Activated T-helper 1 cell treated with anti-CD3 and anti-CD28 coated beads, Interleukin-12 subunit alpha, Interleukin-12 subunit beta, Interleukin-2, Interleukin-4 antibody, amounts not matched to agents 30 ng/mL and 10 ng/mL and 1 ng/mL, durations not matched to agents 14 hours and 24 hours and 36 hours (primary cell): ENCODE measurements around the gene MSANTD4. TPM values are rescaled to one million over a fixed set of nuclear protein-coding genes. Genes with fewer than 3 reads are reported as not detected.
"Not testable (repeated sequence)": the region's sequence is repeated elsewhere in the genome, so short reads cannot be mapped to it uniquely, and the experiment has no call there.

Experiments used
- DNase-seq: peaks from one replicate; pipeline ENCODE4 v3.0.0; 2021; ENCODE audit warnings: low spot score
- H3K27ac Mint-ChIP-seq: one replicate; pipeline ENCODE4 v1.8.0; 2021; ENCODE audit warnings: mild to moderate bottlenecking, mixed read lengths
- H3K27me3 Mint-ChIP-seq: one replicate; pipeline ENCODE4 v1.8.0; 2022; ENCODE audit warnings: mild to moderate bottlenecking, moderate library complexity, mixed read lengths; ENCODE audit not compliant: insufficient read depth
- H3K36me3 Mint-ChIP-seq: one replicate; pipeline ENCODE4 v1.8.0; 2021; ENCODE audit warnings: low read depth, mixed read lengths
- H3K4me1 Mint-ChIP-seq: one replicate; pipeline ENCODE4 v1.8.0; 2021; ENCODE audit warnings: low read depth, mixed read lengths
- H3K4me3 Mint-ChIP-seq: one replicate; pipeline ENCODE4 v1.8.0; 2021; ENCODE audit warnings: mild to moderate bottlenecking, moderate library complexity, mixed read lengths
- H3K9me3 Mint-ChIP-seq: one replicate; pipeline ENCODE4 v1.8.0; 2021; ENCODE audit warnings: mixed read lengths
- intact Hi-C: fragments of 100-400 bp; cut with micrococcal nuclease; formaldehyde crosslinking; loops from one replicate; pipeline ENCODE4 v1.15.1; 2024
- total RNA-seq: library from RNA; stranded (reverse); gene quantifications from 2 replicates; pipeline ENCODE4 v1.2.3, GENCODE V29; 2022

Gene MSANTD4
- total RNA-seq, 1 donor from 2014 or later: 24.2 TPM

DNA sequence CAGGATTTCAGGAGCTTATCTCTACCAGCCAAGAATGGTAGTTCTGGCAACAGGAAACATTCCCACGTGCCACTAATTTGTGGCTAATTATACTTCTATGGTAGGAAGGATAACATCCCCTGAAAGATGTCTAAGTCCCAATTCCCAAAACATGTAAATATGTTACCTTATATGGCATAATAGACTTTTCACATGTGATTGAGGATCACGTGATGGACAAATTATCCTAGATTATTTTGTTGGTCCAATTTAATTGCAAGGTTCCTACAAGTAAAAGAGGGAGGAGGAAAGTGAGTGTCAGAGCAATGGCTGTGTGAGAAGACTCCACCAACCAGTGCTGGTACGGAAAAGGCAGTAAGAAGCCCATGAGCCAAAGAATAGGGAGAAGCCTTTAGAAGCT is 9.9 kb upstream of the MSANTD4 start:
- H3K4me3 Mint-ChIP-seq: no peak overlapping the region
- no peak overlapping the region for H3K27ac Mint-ChIP-seq
- H3K27me3 Mint-ChIP-seq: peaks cover 7% of the 10 kb centered on the region
- no peak for DNase-seq
- peaks cover 2% of the 10 kb centered on the region for H3K36me3 Mint-ChIP-seq
- H3K9me3 Mint-ChIP-seq: peaks cover 8% of the 10 kb centered on the region
- peaks cover 7% of the 10 kb centered on the region for H3K4me1 Mint-ChIP-seq
- intact Hi-C loops: loop anchor here (1.0 to 2.0 kb wide), 2 partner anchors 10 to 31 kb away; partner anchors contain the start of gene MSANTD4

- intact Hi-C loops: loop anchor here (1.0 to 2.0 kb wide), 2 partner anchors 9 to 31 kb away; partner anchors contain the start of gene MSANTD4
- DNase-seq: no peak
- Mint-ChIP-seq H3K27ac (no peak overlapping the region), H3K9me3 (peaks cover 9% of the 10 kb centered on the region), H3K4me1 (peaks cover 7% of the 10 kb centered on the region), H3K27me3 (peaks cover 8% of the 10 kb centered on the region), H3K36me3 (peaks cover 2% of the 10 kb centered on the region), H3K4me3 (no peak overlapping the region)
These were observed 9.3 kb upstream of the MSANTD4 start for GRCh38 chr11:106031202-106031810.

- peaks cover 9% of the 10 kb centered on the region for H3K9me3 Mint-ChIP-seq
- intact Hi-C loops: loop anchor here (1.0 to 2.0 kb wide), 2 partner anchors 8 to 32 kb away; partner anchors contain the start of gene MSANTD4
- no peak overlapping the region for H3K4me3 Mint-ChIP-seq
- H3K27ac Mint-ChIP-seq: no peak overlapping the region
- peaks cover 7% of the 10 kb centered on the region for H3K4me1 Mint-ChIP-seq
- no peak for DNase-seq
- H3K36me3 Mint-ChIP-seq: peaks cover 2% of the 10 kb centered on the region
- peaks cover 14% of the 10 kb centered on the region for H3K27me3 Mint-ChIP-seq
These were observed 8.6 kb upstream of the MSANTD4 start for GRCh38 chr11:106030609-106031008.

DNA sequence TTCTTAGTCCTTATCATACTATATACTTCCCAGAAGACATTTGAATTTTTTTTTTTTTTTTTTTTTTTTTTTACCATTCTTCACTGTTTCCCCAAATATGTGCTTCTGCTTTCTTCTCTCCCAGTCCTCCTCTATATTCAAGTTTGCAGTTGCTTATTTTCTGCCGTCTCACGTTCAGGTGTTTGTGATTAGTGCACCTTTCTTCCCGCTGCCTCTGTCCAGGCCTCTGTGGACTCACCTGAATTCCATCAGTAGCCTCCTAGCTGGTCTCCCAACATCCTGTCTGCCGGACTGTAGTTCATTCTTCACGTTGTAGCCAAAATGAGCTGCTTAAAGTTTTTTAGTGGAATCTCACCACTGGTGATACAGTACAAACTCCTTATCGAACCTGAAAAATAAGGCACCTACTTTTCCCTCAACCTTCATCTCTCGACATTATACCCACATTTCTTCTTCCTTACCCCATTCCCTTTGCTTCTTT is 795 bp upstream of the MSANTD4 start:
- intact Hi-C loops: loop anchor here (1.0 kb wide), 2 partner anchors 8 to 54 kb away; partner anchors contain the start of genes AASDHPPT and KBTBD3
- peaks cover 22% of the 10 kb centered on the region for H3K36me3 Mint-ChIP-seq
- H3K27me3 Mint-ChIP-seq: peaks cover 18% of the 10 kb centered on the region
- H3K4me3 Mint-ChIP-seq: peak overlapping the region; percentile 93
- peaks cover 39% of the 10 kb centered on the region for H3K4me1 Mint-ChIP-seq
- H3K27ac Mint-ChIP-seq: peak overlapping the region; percentile 93
- H3K9me3 Mint-ChIP-seq: peaks cover 14% of the 10 kb centered on the region
- DNase-seq: no peak

- H3K4me1 Mint-ChIP-seq: peaks cover 44% of the 10 kb centered on the region
- intact Hi-C loops: no loop called here
- H3K27me3 Mint-ChIP-seq: peaks cover 12% of the 10 kb centered on the region
- peaks cover 5% of the 10 kb centered on the region for H3K9me3 Mint-ChIP-seq
- H3K4me3 Mint-ChIP-seq: peak overlapping the region; percentile 93
- peak overlapping the region; percentile 93 for H3K27ac Mint-ChIP-seq
- DNase-seq: no peak
- H3K36me3 Mint-ChIP-seq: peaks cover 23% of the 10 kb centered on the region
These were observed 666 bp downstream of the MSANTD4 start for GRCh38 chr11:106021181-106021966.

DNA sequence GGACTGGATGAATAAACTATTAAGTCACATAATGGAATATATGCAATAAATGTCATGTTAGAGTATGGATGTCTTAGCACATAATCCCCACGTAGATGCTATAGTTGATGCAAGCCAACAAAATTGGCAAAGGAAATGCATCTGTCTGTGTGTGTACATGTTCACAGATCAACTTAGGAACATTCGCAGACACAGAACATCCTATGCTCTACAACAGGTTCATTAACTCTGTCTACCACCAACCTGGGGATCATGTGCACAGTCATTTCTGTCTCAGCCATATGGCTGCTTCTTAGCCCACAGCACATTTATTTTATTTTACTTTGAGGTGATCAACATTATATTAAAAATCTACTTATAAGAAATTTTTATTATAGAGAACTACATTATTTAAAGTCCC is 4.9 kb downstream of the MSANTD4 start:
- no peak overlapping the region for H3K27ac Mint-ChIP-seq
- intact Hi-C loops: no loop called here
- no peaks in the 10 kb centered on the region for H3K9me3 Mint-ChIP-seq
- H3K36me3 Mint-ChIP-seq: peaks cover 29% of the 10 kb centered on the region
- H3K27me3 Mint-ChIP-seq: no peaks in the 10 kb centered on the region
- no peak overlapping the region for H3K4me3 Mint-ChIP-seq
- H3K4me1 Mint-ChIP-seq: peaks cover 48% of the 10 kb centered on the region
- DNase-seq: no peak

DNA sequence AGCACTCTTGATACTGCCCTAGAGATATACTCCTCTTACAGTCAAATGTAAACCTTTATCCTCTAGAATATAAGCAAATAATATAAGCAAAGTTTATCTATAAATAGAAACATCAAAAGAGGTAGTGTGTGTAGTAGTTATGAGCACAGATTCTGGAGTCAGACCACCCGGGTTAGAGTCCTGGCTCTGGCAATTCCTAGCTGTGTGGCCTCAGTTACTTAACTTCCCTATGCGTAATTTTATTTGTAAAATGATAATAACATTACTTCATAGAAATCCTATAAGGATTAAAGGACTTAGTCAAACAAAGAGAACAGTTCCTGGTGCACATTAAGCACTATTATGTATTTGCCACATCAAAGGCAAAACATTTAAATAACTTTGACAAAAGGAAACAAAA is 7.0 kb downstream of the MSANTD4 start:
- Mint-ChIP-seq H3K4me1 (peaks cover 38% of the 10 kb centered on the region), H3K36me3 (peaks cover 33% of the 10 kb centered on the region), H3K9me3 (no peaks in the 10 kb centered on the region), H3K27ac (no peak overlapping the region), H3K27me3 (no peaks in the 10 kb centered on the region), H3K4me3 (no peak overlapping the region)
- DNase-seq: no peak
- intact Hi-C loops: no loop called here

- Mint-ChIP-seq H3K27me3 (no peaks in the 10 kb centered on the region), H3K4me3 (no peak overlapping the region), H3K27ac (no peak overlapping the region), H3K4me1 (peaks cover 33% of the 10 kb centered on the region), H3K36me3 (peaks cover 33% of the 10 kb centered on the region), H3K9me3 (no peaks in the 10 kb centered on the region)
- DNase-seq: no peak
- intact Hi-C loops: no loop called here
These were observed 7.4 kb downstream of the MSANTD4 start for GRCh38 chr11:106014620-106015019.

GRCh38 chr11:106014035-106014434 is 8.0 kb downstream of the MSANTD4 start:
- intact Hi-C loops: no loop called here
- H3K36me3 Mint-ChIP-seq: peaks cover 35% of the 10 kb centered on the region
- H3K27me3 Mint-ChIP-seq: no peaks in the 10 kb centered on the region
- peaks cover 29% of the 10 kb centered on the region for H3K4me1 Mint-ChIP-seq
- no peak overlapping the region for H3K4me3 Mint-ChIP-seq
- DNase-seq: no peak
- no peak overlapping the region for H3K27ac Mint-ChIP-seq
- no peaks in the 10 kb centered on the region for H3K9me3 Mint-ChIP-seq

DNA sequence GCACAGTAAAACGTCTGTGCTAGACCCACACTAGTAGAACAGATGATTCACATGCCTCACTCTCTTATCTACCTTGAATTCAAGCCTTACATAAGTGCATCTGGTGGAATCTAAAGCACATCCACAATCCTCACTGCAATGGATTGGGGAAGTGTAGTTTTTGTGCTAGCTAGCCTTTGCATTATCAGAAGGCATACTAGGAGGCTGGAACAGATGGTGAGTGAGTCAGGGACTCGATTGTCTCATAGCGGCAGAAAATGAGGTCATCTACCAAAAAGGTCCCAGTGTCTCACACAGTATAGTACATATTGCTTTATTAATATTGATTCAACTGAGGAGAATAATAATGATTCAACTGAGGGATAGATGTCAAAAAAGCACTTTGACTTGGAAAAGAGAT is 9.3 kb downstream of the MSANTD4 start:
- Mint-ChIP-seq H3K27me3 (no peaks in the 10 kb centered on the region), H3K36me3 (peaks cover 40% of the 10 kb centered on the region), H3K4me3 (no peak overlapping the region), H3K9me3 (no peaks in the 10 kb centered on the region), H3K27ac (no peak overlapping the region), H3K4me1 (peaks cover 19% of the 10 kb centered on the region)
- intact Hi-C loops: no loop called here
- DNase-seq: no peak

DNA sequence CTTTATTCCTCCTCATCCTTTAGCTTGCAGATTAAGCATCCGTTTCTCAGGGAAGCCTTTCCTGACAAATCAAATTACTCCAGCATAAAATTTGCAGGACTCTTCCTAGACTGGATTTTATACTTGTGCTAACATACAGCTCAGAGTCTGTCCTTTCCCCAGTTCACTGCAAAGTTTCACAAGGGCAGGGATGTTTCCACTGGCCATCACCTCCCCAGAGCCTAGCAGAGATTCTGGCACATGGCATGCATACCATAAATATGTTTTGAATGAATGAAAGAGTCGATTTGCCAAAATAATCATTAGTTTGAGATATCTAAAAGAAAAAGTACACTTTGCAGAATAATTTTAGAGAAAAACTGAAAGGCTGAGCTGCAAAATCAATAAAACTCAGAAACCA is 10.6 kb downstream of the MSANTD4 start:
- H3K36me3 Mint-ChIP-seq: peaks cover 48% of the 10 kb centered on the region
- DNase-seq: no peak
- intact Hi-C loops: no loop called here
- peaks cover 15% of the 10 kb centered on the region for H3K4me1 Mint-ChIP-seq
- H3K27me3 Mint-ChIP-seq: no peaks in the 10 kb centered on the region
- H3K27ac Mint-ChIP-seq: no peak overlapping the region
- H3K9me3 Mint-ChIP-seq: no peaks in the 10 kb centered on the region
- H3K4me3 Mint-ChIP-seq: no peak overlapping the region

- intact Hi-C loops, H3K27me3 Mint-ChIP-seq, H3K27ac Mint-ChIP-seq, DNase-seq, H3K4me3 Mint-ChIP-seq, H3K4me1 Mint-ChIP-seq: not testable (repeated sequence)
- Mint-ChIP-seq H3K36me3 (peaks cover 51% of the 10 kb centered on the region), H3K9me3 (peaks cover 14% of the 10 kb centered on the region)
These were observed 18.9 kb downstream of the MSANTD4 start for GRCh38 chr11:106003094-106003493.
